HCT116 (cell line): ENCODE data around the gene AIF1. TPM values are rescaled to one million over a fixed set of nuclear protein-coding genes. Genes with fewer than 3 reads are reported as not detected.

Experiments used
- ATAC-seq: fragments of 200-7000 bp; cut with Tn5 transposase; 2 replicates; pipeline ENCODE4 v1.9.1; 2020; ENCODE audit warnings: mild to moderate bottlenecking, moderate library complexity
- BruUV-seq: library from RNA; stranded (reverse); fragments of 400-500 nt; replicated peaks from 2 replicates; lab custom pipeline; 2021; lab: Mats Ljungman, UMichigan
- CTCF ChIA-PET: fragments of 300-600 bp; sonication (Branson Sonifier 250); formaldehyde crosslinking; loops from one replicate; lab custom pipeline; 2021; ENCODE audit warnings: antibody characterized with exemption; lab: Charles Lee
- POLR2A ChIA-PET: fragments of 300-600, 350-600 bp; sonication (Branson Sonifier 250); formaldehyde crosslinking; loops from one replicate; lab custom pipeline; 2021; ENCODE audit warnings: antibody characterized with exemption; lab: Charles Lee
- RAD21 ChIA-PET, 2 experiments: fragments of 300-600 bp; sonication (Branson Sonifier 250); formaldehyde crosslinking; loops; one replicate each; lab custom pipeline; 2023; ENCODE audit warnings: low total read pairs in 2 of 2; ENCODE audit not compliant: uncharacterized antibody in 2 of 2, unreplicated experiment in 2 of 2, low non-redundant PET in 1 of 2; lab: Charles Lee
- DNase-seq: peaks from one replicate; pipeline ENCODE4 v3.0.0-alpha.2; 2010; ENCODE audit warnings: low read depth, low spot score
- H2AFZ ChIP-seq: fragments of 200-600 bp; shearing (Covaris generic), sonication (generic); 2 replicates; pipeline ENCODE4 v1.6.1; 2017; ENCODE audit warnings: low read depth, mixed run types, mixed read lengths, antibody characterized with exemption, low read length; ENCODE audit not compliant: poor library complexity, severe bottlenecking
- H3K27ac ChIP-seq: 2 replicates; pipeline ENCODE4 v1.5.1; 2012; ENCODE audit warnings: low read depth, low read length
- H3K27me3 ChIP-seq: fragments of 200-600 bp; sonication (generic); 2 replicates; pipeline ENCODE4 v1.6.1; 2016; ENCODE audit warnings: mixed run types, low read length, mixed read lengths; ENCODE audit not compliant: insufficient read depth
- H3K36me3 ChIP-seq, 2 experiments: fragments of 200-500 bp in 1 of 2; fragments of 200-600 bp in 1 of 2; sonication (Bioruptor generic) in 1 of 2; sonication (generic) in 1 of 2; 2 replicates each; pipeline versions ENCODE4 v1.5.1 to v1.6.1; 2014 to 2016; ENCODE audit warnings: low read length in 2 of 2, inconsistent platforms in 1 of 2, mixed read lengths in 1 of 2, mixed run types in 1 of 2; ENCODE audit not compliant: insufficient read depth in 2 of 2, control insufficient read depth in 1 of 2
- H3K4me1 ChIP-seq, 2 experiments: fragments of 200-600 bp in 1 of 2; sonication (generic) in 1 of 2; 2 replicates each; pipeline versions ENCODE4 v1.5.1 to v1.6.1; 2012 to 2017; ENCODE audit warnings: low read length in 2 of 2, inconsistent platforms in 1 of 2, mild to moderate bottlenecking in 1 of 2, mixed read lengths in 1 of 2, mixed run types in 1 of 2, moderate library complexity in 1 of 2; ENCODE audit not compliant: insufficient read depth in 2 of 2, control insufficient read depth in 1 of 2
- H3K4me2 ChIP-seq: fragments of 200-600 bp; sonication (generic); 2 replicates; pipeline ENCODE4 v1.6.1; 2017; ENCODE audit warnings: mixed run types, low read length, mixed read lengths
- H3K4me3 ChIP-seq, 2 experiments: fragments of 200-600 bp in 1 of 2; sonication (generic) in 1 of 2; replicated peaks in 1 of 2; 2 replicates each; pipeline ENCODE4 v1.5.1; 2011 to 2016; ENCODE audit warnings: low read length in 2 of 2, control low read depth in 1 of 2, low read depth in 1 of 2, mild to moderate bottlenecking in 1 of 2, mixed read lengths in 1 of 2, mixed run types in 1 of 2
- H3K79me2 ChIP-seq: fragments of 200-600 bp; sonication (generic); 2 replicates; pipeline ENCODE4 v1.6.1; 2017; ENCODE audit warnings: mild to moderate bottlenecking, mixed run types, low read length, moderate library complexity, mixed read lengths; ENCODE audit not compliant: insufficient read depth
- H3K9ac ChIP-seq: fragments of 200-600 bp; sonication (generic); 2 replicates; pipeline ENCODE4 v1.6.1; 2016; ENCODE audit warnings: low read length, mixed read lengths
- H3K9me2 ChIP-seq: fragments of 200-600 bp; sonication (generic), shearing (Covaris generic); 2 replicates; pipeline ENCODE4 v1.6.1; 2017; ENCODE audit warnings: mixed run types, mild to moderate bottlenecking, moderate library complexity; ENCODE audit not compliant: insufficient read depth
- H3K9me3 ChIP-seq, 2 experiments: fragments of 200-500 bp in 1 of 2; fragments of 200-600 bp in 1 of 2; sonication (Bioruptor generic) in 1 of 2; sonication (generic) in 1 of 2; 2 replicates each; pipeline ENCODE4 v1.6.1; 2014 to 2017; ENCODE audit warnings: low read length in 2 of 2, mixed read lengths in 2 of 2, inconsistent platforms in 1 of 2, low read depth in 1 of 2, mild to moderate bottlenecking in 1 of 2, mixed run types in 1 of 2, moderate library complexity in 1 of 2; ENCODE audit not compliant: control insufficient read depth in 1 of 2, insufficient read depth in 1 of 2
- H4K20me1 ChIP-seq: fragments of 200-600 bp; sonication (generic), shearing (Covaris generic); 2 replicates; pipeline ENCODE4 v1.6.1; 2017; ENCODE audit warnings: mixed run types, mild to moderate bottlenecking, moderate library complexity; ENCODE audit not compliant: insufficient read depth
- EZH2phosphoT487 ChIP-seq: fragments of 200-600 bp; IDR thresholded peaks from 2 replicates; pipeline ENCODE4 v1.6.1; 2018; ENCODE audit warnings: antibody characterized with exemption, borderline replicate concordance
- SRF ChIP-seq: IDR thresholded peaks from 2 replicates; pipeline ENCODE4 v1.6.1; 2012; ENCODE audit warnings: low read depth
- intact Hi-C: fragments of 100-400 bp; cut with micrococcal nuclease; formaldehyde crosslinking; loops from 2 replicates; pipeline ENCODE4 v1.10.0; 2022
- total RNA-seq: library from RNA; stranded (reverse); gene quantifications from one replicate; pipeline ENCODE4 v1.2.1, GENCODE V29; 2021; ENCODE audit not compliant: unreplicated experiment
- TF ChIP-seq, protein P1 (sequence below): IDR thresholded peaks from 2 replicates; pipeline ENCODE4 v1.6.1; 2012; ENCODE audit warnings: low read depth

Gene AIF1
- total RNA-seq, 1 experiment from 2014 or later = not detected

- ATAC-seq (no peak), DNase-seq (no peak)
- RAD21 ChIA-PET = interaction anchor here in 1 of 2 experiments (0.7 kb wide), 1 partner anchor 116 kb away, joined by 3 read pairs; the partner anchor contains the start of gene NFKBIL1
- CTCF ChIA-PET = no interaction called here
- peaks cover 16 to 28% of the 10 kb centered on the region in 2 experiments for H3K36me3 ChIP-seq
- H3K79me2 ChIP-seq = peaks cover 61% of the 10 kb centered on the region
- no peaks in the 10 kb centered on the region for H3K27me3 ChIP-seq
- no TSS peak for BruUV-seq
- H4K20me1 ChIP-seq = no peaks in the 10 kb centered on the region
- peak overlapping the region; percentile 90 for H3K9ac ChIP-seq
- peak overlapping the region; percentile 83; the same call in 1 of the 2 replicates for H3K4me2 ChIP-seq
- H2AFZ ChIP-seq = no peak overlapping the region
- no peaks in the 10 kb centered on the region for H3K9me2 ChIP-seq
- 0 out of 4 replicates have a peak overlapping the region, but pooled peaks of 1 of the 2 experiments have one; percentile 97 for H3K4me3 ChIP-seq
- peak overlapping the region; percentile 90 for H3K27ac ChIP-seq
- H3K4me1 ChIP-seq = peaks cover 18 to 50% of the 10 kb centered on the region in 2 experiments; a peak in 3 of 4 replicates
- intact Hi-C loops = loop anchor here (5.0 kb wide), 1 partner anchor 261 kb away; the partner anchor contains the start of gene MICA
- POLR2A ChIA-PET = interaction anchor here (2.5 to 3.9 kb wide), 2 partner anchors 11 to 121 kb away, joined by 8 to 32 read pairs; partner anchors contain the start of genes BAG6 and DDX39B
- H3K9me3 ChIP-seq = no peaks in the 10 kb centered on the region
- TF ChIP-seq, protein P1, sequence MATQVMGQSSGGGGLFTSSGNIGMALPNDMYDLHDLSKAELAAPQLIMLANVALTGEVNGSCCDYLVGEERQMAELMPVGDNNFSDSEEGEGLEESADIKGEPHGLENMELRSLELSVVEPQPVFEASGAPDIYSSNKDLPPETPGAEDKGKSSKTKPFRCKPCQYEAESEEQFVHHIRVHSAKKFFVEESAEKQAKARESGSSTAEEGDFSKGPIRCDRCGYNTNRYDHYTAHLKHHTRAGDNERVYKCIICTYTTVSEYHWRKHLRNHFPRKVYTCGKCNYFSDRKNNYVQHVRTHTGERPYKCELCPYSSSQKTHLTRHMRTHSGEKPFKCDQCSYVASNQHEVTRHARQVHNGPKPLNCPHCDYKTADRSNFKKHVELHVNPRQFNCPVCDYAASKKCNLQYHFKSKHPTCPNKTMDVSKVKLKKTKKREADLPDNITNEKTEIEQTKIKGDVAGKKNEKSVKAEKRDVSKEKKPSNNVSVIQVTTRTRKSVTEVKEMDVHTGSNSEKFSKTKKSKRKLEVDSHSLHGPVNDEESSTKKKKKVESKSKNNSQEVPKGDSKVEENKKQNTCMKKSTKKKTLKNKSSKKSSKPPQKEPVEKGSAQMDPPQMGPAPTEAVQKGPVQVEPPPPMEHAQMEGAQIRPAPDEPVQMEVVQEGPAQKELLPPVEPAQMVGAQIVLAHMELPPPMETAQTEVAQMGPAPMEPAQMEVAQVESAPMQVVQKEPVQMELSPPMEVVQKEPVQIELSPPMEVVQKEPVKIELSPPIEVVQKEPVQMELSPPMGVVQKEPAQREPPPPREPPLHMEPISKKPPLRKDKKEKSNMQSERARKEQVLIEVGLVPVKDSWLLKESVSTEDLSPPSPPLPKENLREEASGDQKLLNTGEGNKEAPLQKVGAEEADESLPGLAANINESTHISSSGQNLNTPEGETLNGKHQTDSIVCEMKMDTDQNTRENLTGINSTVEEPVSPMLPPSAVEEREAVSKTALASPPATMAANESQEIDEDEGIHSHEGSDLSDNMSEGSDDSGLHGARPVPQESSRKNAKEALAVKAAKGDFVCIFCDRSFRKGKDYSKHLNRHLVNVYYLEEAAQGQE = no peak
- TF ChIP-seq EZH2phosphoT487 = no peak
- no peak for TF ChIP-seq SRF
These were observed 48.3 kb downstream of the AIF1 start for GRCh38 chr6:31663126-31663960.
